ENCODE results near the gene IFNGR1. TPM values are rescaled to one million over a fixed set of nuclear protein-coding genes. Genes with fewer than 3 reads are reported as not detected.
A peak's percentile ranks its signal among the peaks of the same experiment; 100 is the strongest.

The IFNGR1 gene
- total RNA-seq, 1 experiment from 2014 or later, result 58.4 TPM

GRCh38 chr6:137237413-137238170, 18.4 kb upstream of the IFNGR1 start:
- ChIA-PET POLR2A (interaction anchor here (0.6 to 17.4 kb wide), 12 partner anchors 10 to 868 kb away, joined by 3 to 651 read pairs (median 4); partner anchors contain the start of gene IFNGR1), CTCF (interaction anchor here (0.6 to 1.4 kb wide), 5 partner anchors 14 to 119 kb away, joined by 3 to 8 read pairs (median 3); no protein-coding TSS in a partner anchor)
- H3K27ac Mint-ChIP-seq (ENCODE audit: low read depth, unreplicated experiment), result peak overlapping the region; percentile 91
- H3K27me3 Mint-ChIP-seq (ENCODE audit: insufficient read depth, unreplicated experiment), result no peaks in the 10 kb centered on the region
- TF ChIP-seq CTCF (IDR thresholded peaks at IDR 0.05; ENCODE audit: unreplicated experiment), result no peak
- H3K9me3 Mint-ChIP-seq (ENCODE audit: unreplicated experiment), result no peaks in the 10 kb centered on the region
- no peaks in the 10 kb centered on the region for H3K36me3 Mint-ChIP-seq (ENCODE audit: insufficient read depth, unreplicated experiment)
- DNase-seq (ENCODE audit: unreplicated experiment), result peak; percentile 97
- H3K4me1 Mint-ChIP-seq (ENCODE audit: insufficient read depth, unreplicated experiment), result peaks cover 66% of the 10 kb centered on the region
- no TSS peak for BruUV-seq (replicated peaks)
- H3K4me3 Mint-ChIP-seq (ENCODE audit: unreplicated experiment), result no peak overlapping the region
- intact Hi-C loops (cut with micrococcal nuclease), result no loop called here

- no peaks in the 10 kb centered on the region for H3K9me3 Mint-ChIP-seq (ENCODE audit: unreplicated experiment)
- BruUV-seq (replicated peaks), result no TSS peak
- no peaks in the 10 kb centered on the region for H3K27me3 Mint-ChIP-seq (ENCODE audit: insufficient read depth, unreplicated experiment)
- peak; percentile 26 for DNase-seq (ENCODE audit: unreplicated experiment)
- intact Hi-C loops (cut with micrococcal nuclease), result no loop called here
- ChIA-PET POLR2A (interaction anchor here (0.6 to 17.4 kb wide), 10 partner anchors 10 to 869 kb away, joined by 3 to 651 read pairs (median 4); partner anchors contain the start of gene IFNGR1), CTCF (interaction anchor here (0.6 to 1.4 kb wide), 4 partner anchors 14 to 373 kb away, joined by 3 to 8 read pairs (median 4); no protein-coding TSS in a partner anchor)
- H3K4me1 Mint-ChIP-seq (ENCODE audit: insufficient read depth, unreplicated experiment), result peaks cover 58% of the 10 kb centered on the region
- H3K27ac Mint-ChIP-seq (ENCODE audit: low read depth, unreplicated experiment), result peak overlapping the region; percentile 91
- H3K36me3 Mint-ChIP-seq (ENCODE audit: insufficient read depth, unreplicated experiment), result no peaks in the 10 kb centered on the region
- no peak for TF ChIP-seq CTCF (IDR thresholded peaks at IDR 0.05; ENCODE audit: unreplicated experiment)
- H3K4me3 Mint-ChIP-seq (ENCODE audit: unreplicated experiment), result no peak overlapping the region
Measured at GRCh38 chr6:137236581-137237355, 17.6 kb upstream of the IFNGR1 start.

- Mint-ChIP-seq H3K4me1 (ENCODE audit: insufficient read depth, unreplicated experiment) (peaks cover 52% of the 10 kb centered on the region), H3K9me3 (ENCODE audit: unreplicated experiment) (no peaks in the 10 kb centered on the region), H3K27ac (ENCODE audit: low read depth, unreplicated experiment) (no peak overlapping the region), H3K4me3 (ENCODE audit: unreplicated experiment) (no peak overlapping the region), H3K36me3 (ENCODE audit: insufficient read depth, unreplicated experiment) (no peaks in the 10 kb centered on the region), H3K27me3 (ENCODE audit: insufficient read depth, unreplicated experiment) (no peaks in the 10 kb centered on the region)
- no peak for DNase-seq (ENCODE audit: unreplicated experiment)
- no peak for TF ChIP-seq CTCF (IDR thresholded peaks at IDR 0.05; ENCODE audit: unreplicated experiment)
- ChIA-PET CTCF (interaction anchor here (0.6 kb wide), 1 partner anchor 34 kb away, joined by 5 read pairs; no protein-coding TSS in a partner anchor), POLR2A (interaction anchor here (0.7 to 17.4 kb wide), 2 partner anchors 16 to 26 kb away, joined by 3 to 651 read pairs; partner anchors contain the start of gene IFNGR1)
- intact Hi-C loops (cut with micrococcal nuclease), result loop anchor here (2.0 kb wide), 1 partner anchor 17 kb away; the partner anchor contains the start of gene IFNGR1
- no TSS peak for BruUV-seq (replicated peaks)
Measured at GRCh38 chr6:137235686-137236085, 16.5 kb upstream of the IFNGR1 start.
